Measurements from ENCODE around the gene LSM14A.

LSM14A gene

GRCh38 chr19:34259367-34260095 is 87.2 kb downstream of the LSM14A start:
- DNase-seq: no peak

- DNase-seq: no peak
Observed at GRCh38 chr19:34260771-34261173, 88.5 kb downstream of the LSM14A start.

GRCh38 chr19:34261334-34262109 is 89.2 kb downstream of the LSM14A start:
- no peak for DNase-seq

GRCh38 chr19:34263745-34264237 is 91.5 kb downstream of the LSM14A start:
- no peak for DNase-seq

- no peak for DNase-seq
Observed at GRCh38 chr19:34265221-34265650, 92.9 kb downstream of the LSM14A start.

- DNase-seq: no peak
Observed at GRCh38 chr19:34269081-34269480, 96.8 kb downstream of the LSM14A start.

- no peak for DNase-seq
Observed at GRCh38 chr19:34269489-34269888, 97.2 kb downstream of the LSM14A start.

GRCh38 chr19:34269968-34270621 is 97.8 kb downstream of the LSM14A start:
- DNase-seq: peak; percentile 62

GRCh38 chr19:34273121-34273520 is 100.8 kb downstream of the LSM14A start:
- no peak for DNase-seq

GRCh38 chr19:34274284-34274826 is 102.1 kb downstream of the LSM14A start:
- DNase-seq: no peak

GRCh38 chr19:34274827-34275625 is 102.7 kb downstream of the LSM14A start:
- no peak for DNase-seq

- DNase-seq: no peak
Observed at GRCh38 chr19:34275705-34276104, 103.4 kb downstream of the LSM14A start.

GRCh38 chr19:34276614-34277013 is 104.3 kb downstream of the LSM14A start:
- no peak for DNase-seq

- no peak for DNase-seq
Observed at GRCh38 chr19:34277244-34277643, 104.9 kb downstream of the LSM14A start.

GRCh38 chr19:34278783-34279182 is 106.5 kb downstream of the LSM14A start:
- DNase-seq: no peak
